Effector memory CD4-positive, alpha-beta T cell (primary cell): ENCODE results near the gene PACS1.
A peak's percentile ranks its signal among the peaks of the same experiment; 100 is the strongest.

ENCODE experiments used
- DNase-seq, 3 donors: peaks; one replicate each; pipeline ENCODE4 v3.0.0-alpha.2; 2020
- H3K27ac ChIP-seq: 2 replicates; pipeline ENCODE4 v1.7.0; 2013; ENCODE audit warnings: mild to moderate bottlenecking, low read length, moderate library complexity; ENCODE audit not compliant: insufficient read depth, poor library complexity, severe bottlenecking
- H3K27me3 ChIP-seq: replicated peaks from 2 replicates; pipeline ENCODE4 v1.7.0; 2013; ENCODE audit warnings: mild to moderate bottlenecking, low read length; ENCODE audit not compliant: insufficient read depth, control insufficient read depth, poor library complexity, severe bottlenecking
- H3K36me3 ChIP-seq: 2 replicates; pipeline ENCODE4 v1.7.0; 2013; ENCODE audit warnings: mild to moderate bottlenecking, low read length, moderate library complexity; ENCODE audit not compliant: control insufficient read depth, insufficient read depth
- H3K4me1 ChIP-seq: 2 replicates; pipeline ENCODE4 v1.7.0; 2013; ENCODE audit warnings: low read length, mild to moderate bottlenecking; ENCODE audit not compliant: control insufficient read depth, insufficient read depth, poor library complexity, severe bottlenecking
- H3K4me3 ChIP-seq: 2 replicates; pipeline ENCODE4 v1.7.0; 2013; ENCODE audit warnings: low read length, low read depth, mild to moderate bottlenecking; ENCODE audit not compliant: insufficient read depth, poor library complexity, severe bottlenecking
- H3K9me3 ChIP-seq: 2 replicates; pipeline ENCODE4 v1.7.0; 2013; ENCODE audit warnings: mild to moderate bottlenecking, low read length, moderate library complexity; ENCODE audit not compliant: control insufficient read depth

Gene PACS1

GRCh38 chr11:66039765-66040164 lies 30.3 kb upstream of the PACS1 start:
- Histone ChIP-seq H3K4me3 (no peak overlapping the region), H3K27ac (no peak overlapping the region), H3K9me3 (no peaks in the 10 kb centered on the region), H3K27me3 (no peaks in the 10 kb centered on the region), H3K4me1 (no peaks in the 10 kb centered on the region), H3K36me3 (no peaks in the 10 kb centered on the region)
- DNase-seq: no peak

GRCh38 chr11:66042227-66042995 lies 27.7 kb upstream of the PACS1 start:
- H3K27ac ChIP-seq: no peak overlapping the region
- peaks cover 6% of the 10 kb centered on the region for H3K4me1 ChIP-seq
- DNase-seq: no peak
- H3K36me3 ChIP-seq: no peaks in the 10 kb centered on the region
- H3K27me3 ChIP-seq: no peaks in the 10 kb centered on the region
- no peaks in the 10 kb centered on the region for H3K9me3 ChIP-seq
- no peak overlapping the region for H3K4me3 ChIP-seq

- H3K27me3 ChIP-seq: peaks cover 2% of the 10 kb centered on the region
- no peak overlapping the region for H3K27ac ChIP-seq
- H3K9me3 ChIP-seq: no peaks in the 10 kb centered on the region
- peaks cover 6% of the 10 kb centered on the region for H3K4me1 ChIP-seq
- no peaks in the 10 kb centered on the region for H3K36me3 ChIP-seq
- no peak for DNase-seq
- H3K4me3 ChIP-seq: no peak overlapping the region
Measured at GRCh38 chr11:66042996-66043906, 26.8 kb upstream of the PACS1 start.

- no peaks in the 10 kb centered on the region for H3K36me3 ChIP-seq
Measured at GRCh38 chr11:66044757-66045156, 25.3 kb upstream of the PACS1 start.

GRCh38 chr11:66045177-66045639 lies 24.9 kb upstream of the PACS1 start:
- Histone ChIP-seq H3K27ac (no peak overlapping the region), H3K27me3 (peaks cover 2% of the 10 kb centered on the region)
- peak; percentile 69 to 80 (median 73) for DNase-seq

More at GRCh38 chr11:66044757-66045156, 25.3 kb upstream of the PACS1 start:
- Histone ChIP-seq H3K4me1 (peaks cover 10% of the 10 kb centered on the region), H3K27me3 (peaks cover 2% of the 10 kb centered on the region), H3K9me3 (no peaks in the 10 kb centered on the region), H3K27ac (no peak overlapping the region), H3K4me3 (no peak overlapping the region)
- peak in 1 of 3 donors; percentile 23 for DNase-seq

GRCh38 chr11:66046901-66047300 lies 23.2 kb upstream of the PACS1 start:
- H3K36me3 ChIP-seq: no peaks in the 10 kb centered on the region
- H3K9me3 ChIP-seq: no peaks in the 10 kb centered on the region
- H3K4me3 ChIP-seq: no peak overlapping the region
- no peak for DNase-seq
- H3K27me3 ChIP-seq: peaks cover 2% of the 10 kb centered on the region
- peaks cover 16% of the 10 kb centered on the region for H3K4me1 ChIP-seq
- H3K27ac ChIP-seq: no peak overlapping the region

More at GRCh38 chr11:66045177-66045639, 24.9 kb upstream of the PACS1 start:
- no peaks in the 10 kb centered on the region for H3K9me3 ChIP-seq
- no peak overlapping the region for H3K4me3 ChIP-seq
- peaks cover 10% of the 10 kb centered on the region for H3K4me1 ChIP-seq
- H3K36me3 ChIP-seq: no peaks in the 10 kb centered on the region

DNA sequence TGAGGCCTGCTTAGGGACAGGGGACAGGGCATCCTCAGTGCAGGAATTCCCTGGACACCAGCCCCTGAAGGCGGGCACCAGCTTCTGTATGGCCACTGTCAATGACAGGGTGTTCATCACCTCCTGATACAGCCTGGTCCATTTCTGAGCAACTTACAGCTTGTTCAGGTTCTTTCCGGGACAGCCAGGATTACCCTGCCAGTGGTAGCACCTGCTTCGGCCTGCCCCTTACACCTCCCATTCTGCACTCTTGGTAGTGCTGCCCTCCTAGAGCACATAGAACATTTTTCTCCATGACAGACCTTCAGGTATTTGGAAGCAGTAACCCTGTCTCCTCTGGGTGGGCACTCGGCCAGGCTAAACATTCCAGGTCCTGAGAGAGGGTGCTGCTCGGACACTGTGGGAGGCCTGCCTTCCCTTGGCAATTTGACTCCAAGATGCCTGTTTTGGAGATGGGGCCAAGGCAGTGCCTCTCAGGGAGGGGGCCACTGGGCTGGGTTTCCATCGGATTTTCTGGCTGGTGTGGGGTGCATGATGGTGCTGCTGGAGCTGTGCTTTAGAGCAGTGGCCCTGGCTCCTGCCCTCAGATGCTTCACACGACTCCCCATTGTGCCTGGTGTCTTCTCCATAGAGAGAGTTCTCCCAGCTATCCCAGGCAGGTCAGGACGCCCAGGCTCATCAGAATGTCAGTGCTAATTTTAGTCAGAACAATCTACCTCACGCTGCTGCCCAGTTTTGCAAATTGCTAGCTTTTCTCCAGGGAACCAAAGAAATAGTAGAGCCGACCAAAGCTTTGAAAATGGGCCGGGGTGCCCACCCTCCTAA lies 22.3 kb upstream of the PACS1 start:
- Histone ChIP-seq H3K4me3 (no peak overlapping the region), H3K36me3 (no peaks in the 10 kb centered on the region), H3K27ac (no peak overlapping the region), H3K27me3 (peaks cover 2% of the 10 kb centered on the region), H3K4me1 (peaks cover 19% of the 10 kb centered on the region), H3K9me3 (no peaks in the 10 kb centered on the region)
- DNase-seq: no peak

- H3K36me3 ChIP-seq: no peaks in the 10 kb centered on the region
- peaks cover 2% of the 10 kb centered on the region for H3K27me3 ChIP-seq
- H3K27ac ChIP-seq: no peak within 1 kb of the TSS
- no peak for DNase-seq
- peaks cover 27% of the 10 kb centered on the region for H3K4me1 ChIP-seq
- H3K4me3 ChIP-seq: no peak within 1 kb of the TSS
- H3K9me3 ChIP-seq: no peaks in the 10 kb centered on the region
Measured at GRCh38 chr11:66048547-66049323, 21.3 kb upstream of the PACS1 start, which contains the start of gene GAL3ST3. TSS of gene GAL3ST3 (minus strand) at chr11:66049161. CDS start at chr11:66045415, 3,746 bp downstream.
